GM12801 (cell line): Measurements from ENCODE around the gene MDP1.

Source experiments
- TF ChIP-seq, protein P1 (sequence below): IDR thresholded peaks from one replicate; pipeline ENCODE4 v1.5.1; 2011; ENCODE audit warnings: control low read depth; ENCODE audit not compliant: insufficient read length; ENCODE audit errors: extremely low read depth

The MDP1 gene

DNA sequence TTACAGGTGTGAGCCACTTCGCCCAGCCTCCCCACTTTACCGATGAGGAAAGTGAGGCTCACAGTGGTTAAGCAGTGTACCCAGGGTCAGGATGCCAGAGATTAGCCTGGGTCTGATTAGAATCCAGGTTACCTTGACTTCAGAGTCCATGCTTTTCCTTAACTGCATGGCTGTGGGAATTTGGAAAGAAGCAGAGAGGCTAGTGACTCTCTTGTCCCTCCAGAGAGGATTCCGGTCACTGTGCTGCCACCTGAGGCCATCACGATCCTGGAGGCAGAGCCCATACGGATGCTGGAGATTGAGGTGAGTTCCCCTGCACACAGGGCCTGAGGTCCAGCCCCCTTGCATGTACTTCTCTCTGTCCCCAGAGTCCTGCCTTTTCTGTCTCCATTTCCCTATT, 39.3 kb downstream of the MDP1 start:
- TF ChIP-seq, protein P1, sequence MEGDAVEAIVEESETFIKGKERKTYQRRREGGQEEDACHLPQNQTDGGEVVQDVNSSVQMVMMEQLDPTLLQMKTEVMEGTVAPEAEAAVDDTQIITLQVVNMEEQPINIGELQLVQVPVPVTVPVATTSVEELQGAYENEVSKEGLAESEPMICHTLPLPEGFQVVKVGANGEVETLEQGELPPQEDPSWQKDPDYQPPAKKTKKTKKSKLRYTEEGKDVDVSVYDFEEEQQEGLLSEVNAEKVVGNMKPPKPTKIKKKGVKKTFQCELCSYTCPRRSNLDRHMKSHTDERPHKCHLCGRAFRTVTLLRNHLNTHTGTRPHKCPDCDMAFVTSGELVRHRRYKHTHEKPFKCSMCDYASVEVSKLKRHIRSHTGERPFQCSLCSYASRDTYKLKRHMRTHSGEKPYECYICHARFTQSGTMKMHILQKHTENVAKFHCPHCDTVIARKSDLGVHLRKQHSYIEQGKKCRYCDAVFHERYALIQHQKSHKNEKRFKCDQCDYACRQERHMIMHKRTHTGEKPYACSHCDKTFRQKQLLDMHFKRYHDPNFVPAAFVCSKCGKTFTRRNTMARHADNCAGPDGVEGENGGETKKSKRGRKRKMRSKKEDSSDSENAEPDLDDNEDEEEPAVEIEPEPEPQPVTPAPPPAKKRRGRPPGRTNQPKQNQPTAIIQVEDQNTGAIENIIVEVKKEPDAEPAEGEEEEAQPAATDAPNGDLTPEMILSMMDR: no peak

DNA sequence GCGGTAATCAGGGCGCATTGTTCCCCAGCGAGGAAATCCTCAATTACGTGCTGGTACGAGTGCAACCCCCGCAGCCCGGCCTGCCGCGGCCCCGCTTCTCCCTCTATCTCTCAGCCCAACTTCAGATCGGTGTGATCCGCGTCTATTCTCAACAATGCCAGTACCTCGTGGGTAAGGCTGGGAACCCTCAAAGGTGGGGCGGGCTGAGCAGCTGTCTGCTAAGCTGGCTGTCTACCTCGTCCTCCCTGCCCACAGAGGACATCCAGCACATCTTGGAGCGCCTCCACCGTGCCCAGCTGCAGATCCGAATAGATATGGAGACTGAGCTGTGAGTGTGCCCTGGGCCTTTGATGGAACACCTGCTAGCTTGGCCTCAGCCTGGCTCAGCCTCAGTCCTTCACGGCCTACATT, 43.0 kb downstream of the MDP1 start:
- TF ChIP-seq, protein P1: no peak

DNA sequence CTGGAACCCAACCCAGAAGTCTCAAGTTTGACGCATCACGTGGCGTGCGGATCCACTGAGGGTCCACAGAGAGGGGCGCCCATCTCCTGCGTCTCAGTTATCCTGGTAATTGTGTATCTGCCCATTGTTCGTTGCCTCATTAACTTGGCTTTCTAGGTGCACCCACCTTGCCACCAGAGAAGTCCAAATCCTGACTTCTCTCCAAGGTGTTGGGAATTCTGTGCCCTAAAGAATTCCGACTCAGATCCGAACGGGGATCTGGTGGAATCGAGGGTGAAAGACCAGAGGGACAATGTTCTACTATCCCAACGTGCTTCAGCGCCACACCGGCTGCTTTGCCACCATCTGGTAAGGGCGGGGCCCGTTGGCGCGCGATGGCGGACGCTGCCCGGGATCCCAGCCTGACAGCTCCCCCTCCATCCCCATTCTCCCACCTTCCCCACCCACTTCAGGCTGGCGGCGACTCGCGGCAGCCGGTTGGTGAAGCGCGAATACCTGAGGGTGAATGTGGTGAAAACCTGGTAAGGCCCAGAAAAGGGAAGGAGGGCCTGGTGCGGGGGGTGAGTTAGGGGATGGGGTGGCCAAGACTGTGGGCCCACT, 43.5 kb downstream of the MDP1 start:
- TF ChIP-seq, protein P1: no peak

DNA sequence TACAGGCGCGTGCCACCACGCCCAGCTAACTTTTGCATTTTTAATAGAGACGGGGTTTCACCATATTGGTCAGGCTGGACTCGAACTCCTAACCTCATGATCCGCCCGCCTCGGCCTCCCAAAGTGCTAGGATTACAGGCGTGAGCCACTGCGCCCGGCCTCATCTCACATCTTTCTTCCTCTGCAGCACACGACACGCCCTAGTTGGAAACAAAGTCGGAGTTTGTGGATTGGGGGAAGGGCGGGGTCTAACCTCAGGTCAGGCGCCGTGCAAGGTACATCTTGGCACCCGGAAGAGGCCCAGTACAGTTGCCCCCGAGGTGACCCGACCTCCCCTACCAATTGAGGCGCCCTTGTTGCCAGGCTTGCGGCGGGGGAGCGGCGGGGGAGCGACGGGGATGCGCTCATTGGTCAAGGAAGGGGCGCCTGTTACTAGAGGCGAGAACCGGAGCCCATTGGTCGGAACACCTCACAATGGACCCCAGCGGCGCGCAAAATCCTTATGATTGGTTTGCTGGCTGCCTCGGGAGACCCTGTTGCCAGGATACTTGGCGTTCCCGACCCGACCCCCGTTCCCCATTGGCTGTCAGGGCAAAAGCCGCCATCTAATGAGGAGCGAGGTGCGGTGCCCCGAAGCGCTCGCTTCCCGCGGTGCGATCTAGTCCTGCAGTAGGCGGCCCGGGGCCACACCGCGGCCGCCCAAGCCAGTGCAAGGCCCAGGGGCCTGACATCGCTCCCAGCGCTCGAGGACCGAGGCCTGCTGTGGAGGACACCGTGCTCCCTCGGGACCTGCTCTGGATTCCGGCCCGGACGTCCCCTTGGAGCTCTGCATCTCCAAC, 44.2 kb downstream of the MDP1 start, which contains the start of gene REC8:
REC8 (plus strand) TSS at position 659 of the 839 bp plus-strand sequence. CDS start 473 bp downstream, outside the sequence.
- TF ChIP-seq, protein P1: no peak

DNA sequence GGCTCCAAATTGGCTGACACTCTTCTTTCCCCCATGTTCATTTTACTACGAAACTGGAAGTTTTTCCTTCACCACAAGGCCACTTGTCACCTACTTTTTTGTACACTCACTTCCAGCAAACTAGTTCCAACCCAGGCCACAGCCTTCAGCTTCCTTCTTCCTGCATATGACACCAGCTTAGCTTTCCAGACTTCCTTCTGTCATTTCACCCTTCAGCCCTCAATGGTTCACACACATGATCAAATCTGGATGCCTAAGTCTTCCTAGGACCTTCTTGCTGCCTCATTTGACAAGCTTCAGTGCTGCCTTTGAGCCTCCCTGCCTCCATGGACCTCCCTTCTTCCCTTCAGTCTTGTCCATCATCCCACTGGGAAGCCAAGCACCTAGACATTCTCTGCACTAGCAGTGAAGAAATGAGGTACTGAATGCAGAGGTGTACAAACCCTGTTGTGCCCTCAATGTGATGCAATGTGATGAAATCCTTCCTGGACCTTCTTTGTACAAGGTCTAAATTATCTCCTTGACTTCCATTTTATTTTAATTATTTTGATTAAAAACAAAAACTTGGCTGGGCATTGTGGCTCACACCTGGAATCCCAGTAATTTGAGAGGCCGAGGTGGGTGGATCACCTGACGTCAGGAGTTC, 48.3 kb downstream of the MDP1 start:
- TF ChIP-seq, protein P1: no peak

DNA sequence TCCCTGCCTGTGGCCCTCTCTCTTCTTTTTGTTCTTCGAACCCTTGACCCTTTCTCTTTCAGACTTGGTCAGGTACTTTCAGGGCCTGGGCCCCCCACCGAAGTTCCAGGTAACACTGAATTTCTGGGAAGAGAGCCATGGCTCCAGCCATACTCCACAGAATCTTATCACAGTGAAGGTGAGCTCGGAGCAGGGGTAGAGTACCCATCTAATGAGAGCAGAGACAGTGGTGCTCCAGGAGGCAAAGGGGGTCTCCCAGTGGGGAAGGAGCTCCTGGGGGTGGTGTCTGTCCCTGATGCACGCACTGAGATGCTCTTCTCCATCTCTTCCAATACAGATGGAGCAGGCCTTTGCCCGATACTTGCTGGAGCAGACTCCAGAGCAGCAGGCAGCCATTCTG, 50.1 kb downstream of the MDP1 start:
- TF ChIP-seq, protein P1: no peak

DNA sequence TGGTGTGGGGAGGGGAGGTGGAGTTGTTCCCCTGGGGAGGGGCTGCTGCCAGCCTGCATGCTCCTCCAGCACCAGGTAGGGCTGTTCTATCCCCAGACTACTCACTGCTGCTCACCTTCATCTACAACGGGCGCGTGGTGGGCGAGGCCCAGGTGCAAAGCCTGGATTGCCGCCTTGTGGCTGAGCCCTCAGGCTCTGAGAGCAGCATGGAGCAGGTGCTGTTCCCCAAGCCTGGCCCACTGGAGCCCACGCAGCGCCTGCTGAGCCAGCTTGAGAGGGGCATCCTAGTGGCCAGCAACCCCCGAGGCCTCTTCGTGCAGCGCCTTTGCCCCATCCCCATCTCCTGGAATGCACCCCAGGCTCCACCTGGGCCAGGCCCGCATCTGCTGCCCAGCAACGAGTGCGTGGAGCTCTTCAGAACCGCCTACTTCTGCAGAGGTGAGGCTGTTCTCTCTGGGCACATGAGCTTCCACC, 51.3 kb downstream of the MDP1 start:
- TF ChIP-seq, protein P1: no peak
